Activated CD4-positive, CD25-positive, alpha-beta regulatory T cell (primary cell): ENCODE data around the gene RNF212.
"Not testable (repeated sequence)": the region's sequence is repeated elsewhere in the genome, so short reads cannot be mapped to it uniquely, and the experiment has no call there.

Experiments used
- DNase-seq, 4 experiments: peaks; one replicate each; lab custom pipeline; 2025; lab: John Stamatoyannopoulos, UW

Gene RNF212

DNA sequence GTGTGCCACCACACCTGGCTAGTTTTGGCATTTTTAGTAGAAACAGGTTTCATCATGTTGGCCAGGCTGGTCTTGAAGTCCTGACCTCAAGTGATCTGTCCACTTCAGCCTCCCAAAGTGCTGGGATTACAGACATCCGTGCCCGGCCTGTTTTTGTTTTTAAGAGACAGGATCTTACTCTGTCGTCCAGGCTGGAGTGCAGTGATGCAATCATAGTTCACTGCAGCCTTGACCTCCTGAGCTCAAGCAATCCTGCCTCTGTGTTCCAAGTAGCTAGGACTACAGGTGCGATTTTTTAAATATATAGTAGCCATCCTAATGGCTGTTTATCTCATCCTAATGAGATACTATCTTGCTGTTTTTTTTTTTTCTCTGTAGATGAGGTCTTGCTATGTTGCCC is 47.6 kb downstream of the RNF212 start:
- DNase-seq, result no peak

- DNase-seq, result no peak
Observed at GRCh38 chr4:1062419-1062818, 50.9 kb downstream of the RNF212 start.

GRCh38 chr4:1061760-1062159 is 51.6 kb downstream of the RNF212 start:
- DNase-seq, result no peak

- no peak for DNase-seq
Observed at GRCh38 chr4:1061056-1061700, 52.2 kb downstream of the RNF212 start.

DNA sequence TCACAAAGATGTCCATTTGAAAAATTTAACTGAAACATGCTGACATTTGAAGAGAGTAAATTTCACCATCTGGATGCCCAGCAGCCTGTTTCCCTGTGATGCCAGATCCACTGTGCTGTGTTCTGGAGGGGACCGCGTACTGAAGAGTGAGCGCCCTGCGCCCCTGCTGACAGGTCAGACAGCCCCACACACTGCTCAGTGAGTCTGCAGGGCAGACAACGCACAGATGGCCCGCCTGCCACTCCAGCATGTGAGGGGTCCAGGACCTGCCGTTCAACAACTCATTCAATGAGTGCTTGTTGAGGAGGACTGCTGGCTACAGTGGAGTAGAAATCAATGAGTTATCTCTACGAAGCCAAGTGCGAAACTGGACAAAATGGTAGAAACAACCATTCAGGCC is 52.7 kb downstream of the RNF212 start:
- no peak for DNase-seq

DNA sequence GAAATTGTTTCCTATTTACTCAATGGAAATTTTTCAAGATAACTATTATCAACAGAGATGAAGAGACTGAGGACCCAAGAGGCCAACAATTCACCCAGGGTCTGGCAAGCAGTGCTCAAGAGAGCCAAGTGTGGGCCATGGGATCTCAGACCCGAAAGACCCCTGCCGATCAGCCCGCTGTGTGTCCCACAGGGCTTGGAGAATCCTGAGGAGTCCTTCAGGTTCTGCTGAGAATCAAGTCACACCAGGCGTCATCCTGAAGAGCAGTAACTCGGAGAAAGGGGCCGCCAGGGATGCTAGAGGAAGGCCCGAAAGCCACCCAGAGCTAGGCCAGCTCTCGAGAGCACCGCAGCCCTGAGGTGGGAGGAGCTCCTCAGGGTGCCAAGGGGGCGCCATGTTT is 53.2 kb downstream of the RNF212 start:
- DNase-seq, result no peak

DNA sequence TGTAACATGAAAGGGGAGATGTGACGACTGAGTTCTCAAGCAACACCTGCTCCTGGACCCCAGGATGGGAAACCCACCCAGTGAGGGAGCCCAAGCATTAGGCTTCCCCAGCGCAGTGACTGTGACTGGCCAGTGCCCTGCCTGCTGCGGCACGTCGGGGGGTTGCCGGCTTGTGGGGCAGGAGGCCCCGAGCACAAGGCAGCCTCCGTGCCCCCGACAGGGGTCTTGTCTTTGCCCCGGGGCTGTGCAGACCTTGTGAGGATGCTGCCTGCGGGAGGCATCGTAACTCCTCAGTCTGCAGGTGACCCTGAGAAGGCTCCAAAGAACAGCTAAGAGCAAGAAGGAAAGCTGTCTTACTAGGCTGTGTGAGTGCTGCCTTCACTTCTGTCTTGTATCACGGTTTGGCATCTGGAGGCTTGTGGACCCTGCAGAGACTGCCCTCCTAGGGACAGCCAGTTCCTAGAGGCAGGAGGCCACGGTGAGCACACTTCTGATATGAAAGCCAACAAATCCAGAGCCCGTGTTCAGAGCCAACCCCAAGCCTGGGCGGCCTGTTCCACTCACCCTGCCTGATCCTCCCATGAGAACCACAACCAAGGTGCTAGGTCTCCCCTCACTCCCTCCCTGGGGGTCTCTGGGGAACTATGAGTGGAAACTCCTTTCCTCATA is 54.2 kb downstream of the RNF212 start:
- DNase-seq, result no peak

GRCh38 chr4:1058198-1058996 is 55.0 kb downstream of the RNF212 start:
- no peak for DNase-seq

- DNase-seq, result no peak
Observed at GRCh38 chr4:1057403-1057745, 56.0 kb downstream of the RNF212 start.

GRCh38 chr4:1056671-1057402 is 56.5 kb downstream of the RNF212 start:
- DNase-seq, result no peak

GRCh38 chr4:1055721-1056590 is 57.4 kb downstream of the RNF212 start:
- DNase-seq, result peak; percentile 49 to 81 (median 66)

DNA sequence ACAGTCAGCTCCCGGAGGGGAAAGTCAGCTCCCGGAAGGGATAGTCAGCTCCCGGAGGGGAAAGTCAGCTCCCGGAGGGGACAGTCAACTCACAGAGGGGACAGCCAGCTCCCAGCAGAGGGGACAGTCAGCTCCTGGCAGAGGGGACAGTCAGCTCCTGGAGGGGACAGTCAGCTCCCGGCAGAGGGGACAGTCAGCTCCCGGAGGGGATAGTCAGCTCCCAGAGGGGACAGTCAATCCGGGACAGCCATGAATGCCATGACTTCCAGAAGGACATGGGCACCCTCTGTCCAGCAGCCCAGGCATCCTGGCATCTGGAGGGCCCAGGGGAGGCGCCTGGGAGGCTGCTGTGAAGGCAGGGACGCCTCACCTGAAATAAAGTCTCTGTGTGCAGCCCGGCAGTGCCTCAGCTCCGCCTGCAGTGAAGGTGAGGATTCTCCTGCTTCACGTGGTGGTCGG is 58.1 kb downstream of the RNF212 start:
- DNase-seq, result not testable (repeated sequence)

GRCh38 chr4:1054696-1055242 is 58.6 kb downstream of the RNF212 start:
- DNase-seq, result not testable (repeated sequence)

- DNase-seq, result not testable (repeated sequence)
Observed at GRCh38 chr4:1053891-1054290, 59.5 kb downstream of the RNF212 start.

DNA sequence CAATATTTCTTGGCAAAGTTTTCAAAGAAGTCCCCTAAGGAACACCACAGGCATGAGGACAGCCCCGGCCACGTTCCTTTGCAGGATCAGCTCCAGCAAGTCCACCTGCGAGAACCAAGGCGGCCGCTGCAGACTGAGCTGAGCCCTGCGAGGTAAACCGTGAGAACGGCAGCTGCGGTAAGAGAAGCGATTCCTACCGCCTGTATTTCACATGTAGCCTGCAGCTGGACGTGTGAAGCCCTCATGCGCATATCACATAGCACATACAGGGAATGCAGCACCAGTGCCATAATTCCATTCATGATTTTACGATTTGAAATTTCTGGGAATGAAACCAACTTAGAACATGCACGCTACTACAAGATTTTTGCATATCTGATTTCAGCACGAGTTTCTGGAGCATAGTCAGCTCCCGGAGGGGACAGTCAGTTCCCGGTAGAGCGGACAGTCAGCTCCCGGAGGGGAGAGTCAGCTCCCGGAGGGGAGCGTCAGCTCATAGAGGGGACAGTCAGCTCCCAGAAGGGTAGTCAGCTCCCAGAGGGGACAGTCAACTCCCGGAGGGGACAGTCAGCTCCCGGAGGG is 60.2 kb downstream of the RNF212 start:
- DNase-seq, result no peak

DNA sequence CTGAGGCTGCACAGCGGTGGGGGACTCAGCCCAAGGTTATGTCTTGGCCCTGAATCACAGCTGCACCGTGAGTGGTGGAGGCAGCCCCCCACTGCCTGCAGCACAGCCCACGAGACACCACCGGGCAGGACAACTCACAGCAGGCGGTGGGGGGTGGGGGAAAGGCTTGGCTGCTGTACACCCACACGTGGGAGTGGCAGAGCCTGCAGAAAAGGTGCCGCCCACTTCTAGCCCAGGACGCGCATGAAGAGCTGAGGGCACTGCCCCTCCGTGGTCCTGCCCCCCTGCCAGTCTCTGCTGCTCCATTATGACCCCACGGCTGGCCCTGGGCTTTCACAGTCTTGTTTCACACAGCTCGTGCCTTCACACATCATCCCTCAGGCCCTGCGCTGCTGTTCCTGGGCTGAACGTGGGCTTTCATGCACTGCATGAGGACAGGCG is 61.1 kb downstream of the RNF212 start:
- DNase-seq, result no peak

- no peak for DNase-seq
Observed at GRCh38 chr4:1051472-1051871, 61.9 kb downstream of the RNF212 start.

DNA sequence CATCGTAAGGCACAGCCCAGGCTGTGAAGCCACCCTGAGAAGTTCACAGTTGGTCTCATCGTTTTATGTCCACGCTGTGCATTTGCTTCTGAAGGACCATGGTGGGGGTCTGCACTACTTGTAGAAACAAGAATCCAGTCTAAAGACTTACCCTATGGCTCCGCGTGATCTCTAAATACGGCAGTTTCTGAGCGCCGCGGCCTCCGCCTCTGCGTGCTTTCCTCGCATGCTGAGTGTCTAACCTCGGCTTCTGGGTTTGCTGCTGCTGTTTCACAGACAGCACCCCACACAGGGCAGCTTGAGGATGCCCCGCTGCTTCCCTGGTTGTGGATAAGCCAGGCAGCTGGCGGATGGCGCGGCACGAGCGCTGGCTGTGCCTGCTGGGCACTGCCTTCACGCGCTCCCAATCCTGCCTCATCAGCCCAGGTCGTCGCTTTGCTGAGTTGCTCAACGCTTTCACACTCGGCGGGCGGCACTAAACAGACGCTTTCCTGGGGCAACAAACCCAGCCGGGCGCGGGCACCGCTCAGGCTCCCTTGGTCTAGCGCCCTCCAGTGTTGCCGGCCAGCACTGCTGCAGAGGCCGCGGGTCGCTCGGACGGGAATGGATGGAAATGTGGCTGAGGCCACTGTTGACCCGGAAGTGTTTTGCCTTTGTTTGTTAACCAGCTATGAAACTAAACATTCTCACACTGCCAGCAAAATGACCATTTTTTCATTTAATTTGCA is 62.7 kb downstream of the RNF212 start:
- DNase-seq, result no peak

- DNase-seq, result no peak
Observed at GRCh38 chr4:1049591-1049905, 63.8 kb downstream of the RNF212 start.
